Measurements from ENCODE around the gene PLSCR2.
A peak's percentile ranks its signal among the peaks of the same experiment; 100 is the strongest.
"Not testable (repeated sequence)": the region's sequence is repeated elsewhere in the genome, so short reads cannot be mapped to it uniquely, and the experiment has no call there.

Gene PLSCR2

DNA sequence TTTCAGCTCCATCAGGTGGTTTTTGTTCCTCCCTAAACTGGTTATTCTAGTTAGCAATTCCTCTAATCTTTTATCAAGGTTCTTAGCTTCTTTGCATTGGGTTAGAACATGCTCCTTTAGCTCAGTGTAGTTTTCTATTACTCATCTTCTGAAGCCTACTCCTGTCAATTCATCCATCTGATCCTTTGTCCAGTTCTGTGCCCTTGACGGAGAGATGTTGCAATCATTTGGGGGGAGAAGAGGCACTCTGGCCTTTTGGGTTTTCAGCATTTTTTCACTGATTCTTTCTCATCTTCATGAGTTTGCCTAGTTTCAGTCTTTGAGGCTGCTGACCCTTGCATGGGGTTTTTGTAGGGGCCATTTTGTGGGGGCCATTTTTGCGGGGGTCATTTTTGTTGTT lies 5.6 kb upstream of the PLSCR2 start:
- not testable (repeated sequence) for H3K36me3 ChIP-seq (ENCODE audit: control insufficient read depth in 1 of 2, insufficient read depth in 2 of 2, low read length in 2 of 2); H3K27ac ChIP-seq (ENCODE audit: low read length); H3K4me3 ChIP-seq (ENCODE audit: low read depth in 1 of 2, low read length in 2 of 2); H3K4me1 ChIP-seq (ENCODE audit: control insufficient read depth in 1 of 2, insufficient read depth in 2 of 2, low read length in 2 of 2); H3K9me3 ChIP-seq (ENCODE audit: control insufficient read depth in 1 of 2, low read length in 2 of 2); H3K27me3 ChIP-seq (ENCODE audit: low read depth, low read length)

DNA sequence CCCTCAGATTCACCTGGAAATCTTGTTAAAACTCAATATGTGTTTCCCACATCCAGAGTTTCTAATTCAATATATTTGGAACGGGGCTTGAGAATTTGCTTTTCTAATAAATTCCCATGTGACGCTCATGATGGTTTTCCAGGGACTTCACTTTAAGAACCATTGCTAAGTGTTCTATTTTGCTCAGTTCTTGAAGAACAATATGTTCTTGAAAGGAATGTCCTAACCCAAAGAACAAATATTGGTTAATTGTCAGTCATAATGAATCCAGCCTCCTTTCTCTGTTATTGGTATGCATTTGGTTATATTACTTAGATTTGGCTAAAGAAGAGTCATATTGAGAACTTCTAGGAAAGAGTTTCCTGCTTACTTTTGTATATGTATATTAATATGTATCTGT lies 4.4 kb upstream of the PLSCR2 start:
- Histone ChIP-seq H3K9me3 (ENCODE audit: control insufficient read depth in 1 of 2, low read length in 2 of 2) (no peaks in the 10 kb centered on the region), H3K36me3 (ENCODE audit: control insufficient read depth in 1 of 2, insufficient read depth in 2 of 2, low read length in 2 of 2) (no peaks in the 10 kb centered on the region), H3K27me3 (ENCODE audit: low read depth, low read length) (no peaks in the 10 kb centered on the region), H3K27ac (ENCODE audit: low read length) (no peak overlapping the region), H3K4me1 (ENCODE audit: control insufficient read depth in 1 of 2, insufficient read depth in 2 of 2, low read length in 2 of 2) (no peaks in the 10 kb centered on the region), H3K4me3 (ENCODE audit: low read depth in 1 of 2, low read length in 2 of 2) (no peak overlapping the region)

DNA sequence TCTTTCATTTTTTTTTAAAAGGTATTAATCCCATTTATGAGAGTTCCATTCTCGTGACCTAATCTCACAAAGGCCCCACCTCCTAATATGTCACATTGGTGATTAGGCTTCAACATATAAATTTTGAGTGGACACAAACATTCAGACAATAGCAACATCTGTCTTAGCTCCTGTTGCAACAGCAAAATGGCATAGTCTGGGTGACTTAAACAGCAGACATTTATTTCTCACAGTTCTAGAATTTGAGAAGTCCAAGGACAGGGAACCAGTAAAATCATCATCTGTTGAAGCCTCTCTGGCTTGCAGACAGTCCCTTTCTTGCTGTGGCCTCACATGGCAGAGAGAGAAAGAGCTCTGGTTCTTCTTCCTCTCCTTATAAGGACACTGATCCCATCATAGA lies 3.2 kb upstream of the PLSCR2 start:
- no peak overlapping the region for H3K27ac ChIP-seq (ENCODE audit: low read length)
- H3K36me3 ChIP-seq (ENCODE audit: control insufficient read depth in 1 of 2, insufficient read depth in 2 of 2, low read length in 2 of 2) = no peaks in the 10 kb centered on the region
- H3K4me3 ChIP-seq (ENCODE audit: low read depth in 1 of 2, low read length in 2 of 2) = no peak overlapping the region
- no peaks in the 10 kb centered on the region for H3K4me1 ChIP-seq (ENCODE audit: control insufficient read depth in 1 of 2, insufficient read depth in 2 of 2, low read length in 2 of 2)
- H3K9me3 ChIP-seq (ENCODE audit: control insufficient read depth in 1 of 2, low read length in 2 of 2) = no peaks in the 10 kb centered on the region
- H3K27me3 ChIP-seq (ENCODE audit: low read depth, low read length) = no peaks in the 10 kb centered on the region

DNA sequence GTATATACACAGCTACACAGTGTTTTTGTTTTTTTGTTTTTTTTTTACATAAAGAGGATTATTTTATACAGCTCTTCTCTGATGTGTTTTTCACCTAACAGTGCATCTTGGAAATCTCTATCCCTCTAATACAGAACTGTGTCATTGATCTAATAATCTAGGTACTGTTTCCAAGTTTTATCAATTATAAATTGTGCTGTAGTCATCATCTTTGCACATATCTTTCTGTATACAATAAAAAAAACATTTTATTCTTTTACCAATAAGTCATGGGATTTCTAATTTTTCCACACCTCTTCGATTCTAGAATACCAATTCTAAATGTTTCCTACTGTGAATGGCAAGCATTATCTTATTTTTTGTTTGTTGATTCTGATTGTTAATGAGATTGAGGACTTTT lies 1.7 kb upstream of the PLSCR2 start:
- Histone ChIP-seq H3K9me3 (ENCODE audit: control insufficient read depth in 1 of 2, low read length in 2 of 2) (no peaks in the 10 kb centered on the region), H3K4me3 (ENCODE audit: low read depth in 1 of 2, low read length in 2 of 2) (no peak overlapping the region), H3K36me3 (ENCODE audit: control insufficient read depth in 1 of 2, insufficient read depth in 2 of 2, low read length in 2 of 2) (no peaks in the 10 kb centered on the region), H3K27ac (ENCODE audit: low read length) (no peak overlapping the region), H3K27me3 (ENCODE audit: low read depth, low read length) (no peaks in the 10 kb centered on the region), H3K4me1 (ENCODE audit: control insufficient read depth in 1 of 2, insufficient read depth in 2 of 2, low read length in 2 of 2) (no peaks in the 10 kb centered on the region)

DNA sequence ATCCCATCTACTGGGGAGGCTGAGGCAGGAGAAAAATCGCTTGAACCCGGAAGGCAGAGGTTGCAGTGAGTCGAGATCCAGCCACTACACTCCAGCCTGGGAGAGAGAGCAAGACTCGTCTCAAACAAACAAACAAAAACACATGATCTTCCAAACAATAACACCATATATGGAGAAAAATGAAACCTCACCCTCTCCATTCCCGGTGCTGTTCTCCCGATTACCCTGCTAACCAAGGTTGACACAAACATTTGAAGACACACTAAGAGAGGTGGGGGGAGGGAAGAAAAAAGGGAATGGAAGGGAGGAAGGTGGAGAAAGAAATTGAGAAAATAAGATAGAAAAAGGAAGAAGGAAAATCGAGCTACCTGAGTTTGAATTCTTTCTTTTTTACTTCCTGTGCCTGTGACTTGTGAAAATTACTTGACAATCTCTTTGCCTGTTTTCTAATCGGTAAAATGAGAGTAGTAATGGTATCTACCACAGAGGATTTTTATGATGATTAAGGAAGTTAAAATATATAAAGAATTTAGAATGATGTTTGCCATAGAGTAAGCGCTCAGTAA lies 1.1 kb upstream of the PLSCR2 start:
- H3K27ac ChIP-seq (ENCODE audit: low read length) = no peak overlapping the region
- H3K4me3 ChIP-seq (ENCODE audit: low read depth in 1 of 2, low read length in 2 of 2) = peak overlapping the region in 1 of 2 donors; percentile 65
- no peaks in the 10 kb centered on the region for H3K9me3 ChIP-seq (ENCODE audit: control insufficient read depth in 1 of 2, low read length in 2 of 2)
- H3K27me3 ChIP-seq (ENCODE audit: low read depth, low read length) = no peaks in the 10 kb centered on the region
- no peaks in the 10 kb centered on the region for H3K36me3 ChIP-seq (ENCODE audit: control insufficient read depth in 1 of 2, insufficient read depth in 2 of 2, low read length in 2 of 2)
- H3K4me1 ChIP-seq (ENCODE audit: control insufficient read depth in 1 of 2, insufficient read depth in 2 of 2, low read length in 2 of 2) = no peaks in the 10 kb centered on the region

DNA sequence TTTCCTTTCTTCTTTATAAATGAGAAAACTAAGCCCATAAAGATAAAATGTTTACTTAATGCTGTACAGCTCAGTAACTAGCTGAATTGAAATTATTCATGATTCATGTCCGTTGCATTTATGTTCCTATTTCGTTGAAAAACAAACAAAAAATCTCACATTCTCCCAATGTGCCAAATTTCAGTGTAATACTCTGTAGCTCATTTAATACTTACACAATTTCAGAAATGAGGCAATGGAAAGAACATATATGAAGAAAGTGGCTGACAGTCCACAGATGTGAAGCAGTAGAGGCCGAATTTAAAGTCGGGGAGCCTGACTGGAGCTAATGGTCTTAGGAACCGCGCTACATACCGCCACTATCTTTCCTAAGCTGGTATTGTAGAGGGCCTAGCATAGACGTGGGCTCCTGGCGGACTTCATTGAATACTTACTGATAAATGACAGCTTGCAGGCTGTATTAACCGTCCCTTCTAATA lies 651 bp downstream of the PLSCR2 start:
- Histone ChIP-seq H3K27ac (ENCODE audit: low read length) (peak overlapping the region; percentile 39), H3K36me3 (ENCODE audit: control insufficient read depth in 1 of 2, insufficient read depth in 2 of 2, low read length in 2 of 2) (no peaks in the 10 kb centered on the region), H3K4me1 (ENCODE audit: control insufficient read depth in 1 of 2, insufficient read depth in 2 of 2, low read length in 2 of 2) (no peaks in the 10 kb centered on the region), H3K9me3 (ENCODE audit: control insufficient read depth in 1 of 2, low read length in 2 of 2) (no peaks in the 10 kb centered on the region), H3K4me3 (ENCODE audit: low read depth in 1 of 2, low read length in 2 of 2) (peak overlapping the region; percentile 65 to 74), H3K27me3 (ENCODE audit: low read depth, low read length) (no peaks in the 10 kb centered on the region)

DNA sequence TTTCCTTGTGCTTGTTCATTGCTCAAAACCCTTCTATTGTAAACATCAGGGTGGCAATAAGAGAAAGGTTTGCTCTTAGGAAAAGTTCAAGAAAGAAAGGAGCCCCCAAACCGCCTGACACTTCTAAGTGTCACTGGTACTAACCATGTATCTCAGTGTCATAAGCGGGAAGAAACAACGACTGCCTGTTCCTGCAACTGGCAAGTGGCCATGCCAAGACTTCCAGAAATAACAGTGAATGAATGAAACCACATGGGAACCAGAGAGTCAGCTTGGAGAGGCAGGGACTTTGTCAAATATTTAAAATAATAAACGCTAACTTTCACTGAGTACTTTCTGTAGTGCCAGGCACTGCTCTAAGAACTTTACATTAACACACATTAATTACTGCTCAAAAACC lies 1.1 kb downstream of the PLSCR2 start:
- Histone ChIP-seq H3K4me1 (ENCODE audit: control insufficient read depth in 1 of 2, insufficient read depth in 2 of 2, low read length in 2 of 2) (no peaks in the 10 kb centered on the region), H3K27ac (ENCODE audit: low read length) (no peak overlapping the region), H3K4me3 (ENCODE audit: low read depth in 1 of 2, low read length in 2 of 2) (no peak overlapping the region), H3K9me3 (ENCODE audit: control insufficient read depth in 1 of 2, low read length in 2 of 2) (no peaks in the 10 kb centered on the region), H3K36me3 (ENCODE audit: control insufficient read depth in 1 of 2, insufficient read depth in 2 of 2, low read length in 2 of 2) (no peaks in the 10 kb centered on the region), H3K27me3 (ENCODE audit: low read depth, low read length) (no peaks in the 10 kb centered on the region)

DNA sequence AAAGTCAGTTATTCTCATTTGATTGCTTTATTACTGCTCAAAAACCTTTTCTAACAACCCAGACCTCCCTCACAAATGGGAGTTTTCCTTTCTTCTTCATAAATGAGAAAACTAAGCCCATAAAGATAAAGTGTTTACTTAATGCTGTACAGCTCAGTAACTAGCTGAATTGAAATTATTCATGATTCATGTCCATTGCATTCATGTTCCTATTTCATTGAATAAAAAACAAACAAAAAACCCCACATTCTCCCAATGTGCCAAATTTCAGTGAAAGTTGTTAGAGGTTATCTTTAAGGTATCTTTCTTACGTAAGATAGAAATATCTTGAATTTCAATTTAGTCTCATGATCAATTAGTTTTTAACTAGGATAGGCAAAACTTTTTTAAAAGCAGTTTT lies 2.8 kb downstream of the PLSCR2 start:
- H3K9me3 ChIP-seq (ENCODE audit: control insufficient read depth in 1 of 2, low read length in 2 of 2) = no peaks in the 10 kb centered on the region
- H3K36me3 ChIP-seq (ENCODE audit: control insufficient read depth in 1 of 2, insufficient read depth in 2 of 2, low read length in 2 of 2) = no peaks in the 10 kb centered on the region
- no peaks in the 10 kb centered on the region for H3K4me1 ChIP-seq (ENCODE audit: control insufficient read depth in 1 of 2, insufficient read depth in 2 of 2, low read length in 2 of 2)
- H3K27ac ChIP-seq (ENCODE audit: low read length) = no peak overlapping the region
- H3K27me3 ChIP-seq (ENCODE audit: low read depth, low read length) = no peaks in the 10 kb centered on the region
- no peak overlapping the region for H3K4me3 ChIP-seq (ENCODE audit: low read depth in 1 of 2, low read length in 2 of 2)

DNA sequence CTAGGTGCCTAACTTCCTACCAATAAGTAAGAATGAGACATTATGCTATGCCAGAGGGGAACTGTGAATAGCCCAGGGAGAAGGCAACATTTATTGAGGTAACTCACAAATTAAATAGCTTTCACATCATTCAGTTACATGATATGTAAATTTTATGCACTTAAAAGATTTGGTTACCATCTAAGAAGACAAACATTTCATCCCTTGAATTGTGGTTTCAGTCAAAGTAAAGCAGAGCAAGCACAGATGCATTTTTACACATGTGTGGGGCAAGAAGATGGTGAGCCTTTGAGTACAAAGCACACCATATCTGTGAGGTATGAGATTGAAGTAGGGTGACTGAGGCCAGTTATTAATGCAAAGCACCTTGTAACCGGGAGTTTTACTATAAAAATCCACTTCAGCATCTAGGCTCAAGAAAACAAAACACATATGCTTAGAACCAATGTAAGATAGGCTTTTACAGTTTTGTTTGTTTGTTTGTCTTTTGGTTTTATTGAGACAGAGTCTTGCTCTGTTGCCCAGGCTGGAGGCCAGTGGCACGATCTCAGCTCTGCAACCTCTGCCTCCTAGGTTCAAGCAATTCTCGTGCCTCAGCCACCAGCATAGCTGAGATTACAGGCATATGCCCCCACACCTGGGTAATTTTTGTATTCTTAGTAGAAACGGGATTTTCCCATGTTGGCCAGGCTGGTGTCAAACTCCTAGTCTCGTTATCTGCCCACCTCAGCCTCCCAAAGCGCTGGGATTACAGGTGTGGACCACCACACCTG lies 3.5 kb downstream of the PLSCR2 start:
- no peaks in the 10 kb centered on the region for H3K9me3 ChIP-seq (ENCODE audit: control insufficient read depth in 1 of 2, low read length in 2 of 2)
- H3K36me3 ChIP-seq (ENCODE audit: control insufficient read depth in 1 of 2, insufficient read depth in 2 of 2, low read length in 2 of 2) = no peaks in the 10 kb centered on the region
- no peaks in the 10 kb centered on the region for H3K4me1 ChIP-seq (ENCODE audit: control insufficient read depth in 1 of 2, insufficient read depth in 2 of 2, low read length in 2 of 2)
- H3K27ac ChIP-seq (ENCODE audit: low read length) = no peak overlapping the region
- no peak overlapping the region for H3K4me3 ChIP-seq (ENCODE audit: low read depth in 1 of 2, low read length in 2 of 2)
- no peaks in the 10 kb centered on the region for H3K27me3 ChIP-seq (ENCODE audit: low read depth, low read length)

DNA sequence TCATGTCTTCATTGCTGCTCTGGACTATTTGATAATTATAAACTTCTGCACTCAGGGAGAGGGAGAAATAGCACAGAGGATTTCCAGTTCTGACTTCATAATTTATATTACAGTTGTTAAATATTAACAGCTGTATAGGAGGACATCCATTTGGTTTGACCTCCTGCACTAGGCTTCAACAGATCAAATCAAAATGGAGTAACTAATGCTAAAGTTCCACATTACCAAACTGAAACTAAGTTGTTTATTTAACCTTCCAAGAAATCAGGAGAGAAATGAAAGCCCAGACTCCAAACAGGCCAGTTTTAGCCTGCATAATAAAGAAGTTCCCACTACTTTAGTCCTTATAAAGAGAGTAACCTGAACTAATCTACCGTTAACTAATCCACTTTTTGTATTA lies 4.6 kb downstream of the PLSCR2 start:
- Histone ChIP-seq H3K4me3 (ENCODE audit: low read depth in 1 of 2, low read length in 2 of 2) (no peak overlapping the region), H3K4me1 (ENCODE audit: control insufficient read depth in 1 of 2, insufficient read depth in 2 of 2, low read length in 2 of 2) (no peaks in the 10 kb centered on the region), H3K27me3 (ENCODE audit: low read depth, low read length) (no peaks in the 10 kb centered on the region), H3K36me3 (ENCODE audit: control insufficient read depth in 1 of 2, insufficient read depth in 2 of 2, low read length in 2 of 2) (no peaks in the 10 kb centered on the region), H3K9me3 (ENCODE audit: control insufficient read depth in 1 of 2, low read length in 2 of 2) (no peaks in the 10 kb centered on the region), H3K27ac (ENCODE audit: low read length) (no peak overlapping the region)

DNA sequence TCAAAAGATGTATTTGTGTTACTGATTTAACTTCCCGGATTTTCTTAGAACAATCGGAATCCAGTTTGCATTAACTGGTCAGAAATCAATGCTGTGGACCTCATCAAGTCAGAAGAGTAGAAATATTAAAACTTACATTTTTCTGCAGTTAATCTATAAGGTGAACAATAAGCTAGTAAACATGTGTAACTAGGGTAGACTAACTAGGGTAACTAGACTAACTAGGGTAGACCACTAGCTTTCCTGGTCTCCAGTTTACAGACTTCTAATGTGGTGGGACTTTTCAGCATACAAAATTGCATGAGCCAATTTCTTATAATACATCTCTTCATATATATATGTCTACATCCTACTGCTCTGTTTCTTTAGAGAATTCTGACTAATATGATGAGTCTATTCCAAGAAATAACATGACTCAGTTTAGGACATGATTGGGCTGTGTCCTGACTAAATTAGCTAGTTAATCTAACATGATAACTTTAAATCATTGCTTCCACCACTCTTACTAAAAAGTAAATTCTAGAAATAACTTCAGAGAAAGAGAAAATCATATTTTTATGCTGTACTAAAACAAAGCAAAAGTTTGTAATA lies 5.3 kb downstream of the PLSCR2 start:
- H3K27me3 ChIP-seq (ENCODE audit: low read depth, low read length) = no peaks in the 10 kb centered on the region
- H3K4me1 ChIP-seq (ENCODE audit: control insufficient read depth in 1 of 2, insufficient read depth in 2 of 2, low read length in 2 of 2) = no peaks in the 10 kb centered on the region
- H3K4me3 ChIP-seq (ENCODE audit: low read depth in 1 of 2, low read length in 2 of 2) = no peak overlapping the region
- no peak overlapping the region for H3K27ac ChIP-seq (ENCODE audit: low read length)
- no peaks in the 10 kb centered on the region for H3K9me3 ChIP-seq (ENCODE audit: control insufficient read depth in 1 of 2, low read length in 2 of 2)
- no peaks in the 10 kb centered on the region for H3K36me3 ChIP-seq (ENCODE audit: control insufficient read depth in 1 of 2, insufficient read depth in 2 of 2, low read length in 2 of 2)

Measured in muscle layer of duodenum (tissue), 2 donors.